Measurements from ENCODE around the gene SLC22A23.

The SLC22A23 gene

DNA sequence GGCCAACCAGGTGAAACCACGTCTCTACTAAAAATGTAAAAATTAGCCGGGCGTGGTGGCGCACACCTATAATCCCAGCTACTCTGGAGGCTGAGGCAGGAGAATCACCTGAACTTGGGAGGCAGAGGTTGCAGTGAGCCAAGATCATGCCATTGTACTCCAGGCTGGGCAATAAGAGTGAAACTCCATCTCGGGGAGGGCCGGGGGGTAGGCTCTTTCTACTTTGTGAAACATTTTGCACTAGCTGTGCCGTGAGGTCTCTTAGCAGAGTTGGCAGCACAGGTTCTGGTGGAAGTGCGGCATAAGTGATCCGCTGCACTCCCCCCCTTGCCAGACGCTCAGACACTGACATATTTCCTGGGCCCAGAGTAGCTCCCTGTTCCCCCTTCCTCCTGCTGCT, 173.6 kb downstream of the SLC22A23 start:
- no peak for DNase-seq (ENCODE audit: low read depth)

DNA sequence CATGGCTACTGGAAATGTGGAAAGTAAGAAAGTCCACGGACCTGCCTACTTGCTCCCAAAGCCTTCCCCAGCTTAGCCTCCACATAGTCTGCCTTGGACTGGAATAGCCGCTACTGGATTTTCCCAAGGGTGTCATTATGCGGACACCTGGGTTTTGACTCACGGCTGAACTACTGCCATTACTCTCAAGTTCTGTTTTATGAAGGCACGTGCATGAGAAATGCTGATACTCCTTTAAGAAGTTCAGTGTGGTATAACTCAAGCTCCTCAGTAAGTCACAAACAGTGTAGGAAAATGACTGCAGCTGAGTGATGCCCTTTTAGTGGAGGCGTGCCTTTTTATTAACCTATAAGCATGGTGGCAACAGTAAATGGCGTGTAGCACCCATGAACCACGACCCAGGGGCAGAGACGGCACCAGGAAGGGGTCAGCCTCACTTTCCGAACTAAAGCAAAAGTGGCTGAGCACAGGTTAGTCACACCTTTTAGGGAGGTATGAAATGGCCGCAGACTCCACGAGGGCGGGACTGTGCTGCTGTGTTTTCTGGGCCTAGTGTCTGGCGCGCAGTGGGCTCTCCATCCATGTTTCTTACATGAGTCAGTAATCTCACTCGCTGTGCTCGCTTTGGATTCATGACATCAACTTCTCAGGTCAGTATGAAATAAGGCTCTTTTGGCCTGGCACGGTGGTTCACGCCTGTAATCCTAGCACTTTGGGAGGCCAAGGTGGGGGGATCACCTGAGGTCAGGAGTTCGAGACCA, 174.2 kb downstream of the SLC22A23 start:
- DNase-seq (ENCODE audit: low read depth): no peak

DNA sequence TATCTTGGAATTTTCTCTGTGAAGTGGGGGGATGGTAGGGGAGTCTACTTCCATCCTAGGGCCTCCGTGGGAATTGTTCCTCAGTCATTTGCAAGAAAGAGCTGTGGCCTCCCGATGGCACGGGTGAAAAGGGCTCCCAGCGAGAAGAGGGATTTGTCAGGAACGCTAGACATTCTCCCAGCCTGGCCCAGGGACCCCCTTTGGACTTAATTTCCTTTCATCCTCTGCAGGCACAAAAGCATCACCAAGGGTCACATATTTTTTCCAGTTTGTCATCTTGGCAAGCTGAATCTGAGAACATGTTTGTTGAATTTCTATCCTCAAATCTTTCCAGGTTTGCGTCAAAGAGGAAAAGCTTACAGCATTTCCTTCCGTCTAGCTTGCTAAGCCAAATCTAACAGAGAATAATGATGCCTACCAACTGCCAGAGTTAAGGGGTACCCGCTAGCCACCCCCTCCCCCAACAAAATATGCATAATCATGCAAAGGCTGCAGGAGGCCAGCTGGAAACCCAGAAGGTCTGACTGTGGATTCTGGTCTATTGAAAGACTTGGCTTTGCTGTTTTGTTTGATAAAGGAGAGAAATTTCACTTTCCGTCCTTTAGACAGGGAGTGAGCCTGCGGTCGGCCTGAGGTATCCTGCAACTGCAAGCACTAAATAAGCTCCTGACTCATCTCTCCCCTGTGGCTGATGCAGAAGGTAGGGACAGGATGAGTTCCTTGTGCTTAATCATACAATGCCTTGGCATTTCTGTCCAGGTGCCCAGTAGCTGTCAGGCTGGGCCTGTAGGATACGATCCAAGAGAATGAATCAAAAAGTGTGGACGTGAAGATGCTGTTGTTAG, 175.0 kb downstream of the SLC22A23 start:
- peak; percentile 76 for DNase-seq (ENCODE audit: low read depth)

- DNase-seq (ENCODE audit: low read depth): no peak
Observed at GRCh38 chr6:3280866-3281465, 175.9 kb downstream of the SLC22A23 start.

DNA sequence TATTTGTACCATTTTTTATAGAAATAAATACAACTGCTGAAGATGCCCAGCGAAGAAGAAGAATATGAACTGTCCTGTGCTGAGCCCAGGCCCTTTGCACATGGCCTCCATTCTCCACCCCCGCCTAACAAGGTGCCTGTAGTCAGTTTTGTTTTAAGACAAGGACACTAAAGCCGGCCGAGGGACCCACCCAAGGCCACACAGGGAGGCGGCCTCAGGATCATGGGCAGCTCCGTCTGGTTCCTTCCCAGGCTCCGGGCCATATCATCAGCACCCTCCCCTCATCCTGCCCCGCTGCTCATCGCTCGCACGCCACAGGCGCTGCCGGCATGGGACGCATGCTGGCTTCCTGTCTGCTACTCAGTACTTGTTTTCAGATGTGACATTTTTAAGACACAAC, 176.8 kb downstream of the SLC22A23 start:
- DNase-seq (ENCODE audit: low read depth): no peak

DNA sequence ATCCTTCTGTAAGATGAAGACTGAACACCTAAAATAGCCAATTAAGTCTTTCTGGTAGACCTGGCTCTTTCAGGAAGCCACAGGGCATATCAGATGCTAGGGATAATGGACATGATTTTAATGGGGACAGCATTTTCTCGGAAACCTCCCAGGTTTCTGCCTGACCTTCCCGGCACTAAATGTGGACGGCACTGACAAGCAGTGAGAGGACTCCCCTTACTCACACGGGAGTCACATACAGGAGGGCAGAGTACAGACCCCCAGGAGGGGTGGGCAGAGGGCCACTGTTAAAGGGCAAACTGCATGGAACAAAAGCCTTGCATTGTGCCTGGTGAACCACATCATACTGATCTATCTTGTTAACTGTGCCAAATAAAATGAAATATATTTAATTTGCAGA, 178.2 kb downstream of the SLC22A23 start:
- no peak for DNase-seq (ENCODE audit: low read depth)

- DNase-seq (ENCODE audit: low read depth): no peak
Observed at GRCh38 chr6:3277851-3278416, 178.9 kb downstream of the SLC22A23 start.

DNA sequence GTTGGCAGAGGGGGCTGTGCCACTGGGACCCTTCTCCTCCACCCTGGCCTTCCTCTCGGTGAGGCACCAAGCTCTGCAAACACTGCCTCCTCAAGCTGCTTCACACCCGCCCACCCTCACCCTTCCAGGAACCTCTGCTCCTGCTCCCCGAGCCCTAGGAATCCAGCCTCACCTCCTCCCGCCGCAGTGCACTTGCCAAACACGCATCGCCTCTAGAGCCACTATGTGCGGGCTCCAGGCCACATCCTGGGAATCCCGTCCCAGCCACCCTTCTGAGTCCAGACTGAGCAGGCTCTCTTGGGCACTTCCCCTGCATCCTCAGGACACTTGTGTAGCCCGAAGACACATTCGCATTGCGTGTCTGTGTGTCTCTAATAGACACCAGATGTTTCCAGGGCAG, 179.6 kb downstream of the SLC22A23 start:
- DNase-seq (ENCODE audit: low read depth): no peak

DNA sequence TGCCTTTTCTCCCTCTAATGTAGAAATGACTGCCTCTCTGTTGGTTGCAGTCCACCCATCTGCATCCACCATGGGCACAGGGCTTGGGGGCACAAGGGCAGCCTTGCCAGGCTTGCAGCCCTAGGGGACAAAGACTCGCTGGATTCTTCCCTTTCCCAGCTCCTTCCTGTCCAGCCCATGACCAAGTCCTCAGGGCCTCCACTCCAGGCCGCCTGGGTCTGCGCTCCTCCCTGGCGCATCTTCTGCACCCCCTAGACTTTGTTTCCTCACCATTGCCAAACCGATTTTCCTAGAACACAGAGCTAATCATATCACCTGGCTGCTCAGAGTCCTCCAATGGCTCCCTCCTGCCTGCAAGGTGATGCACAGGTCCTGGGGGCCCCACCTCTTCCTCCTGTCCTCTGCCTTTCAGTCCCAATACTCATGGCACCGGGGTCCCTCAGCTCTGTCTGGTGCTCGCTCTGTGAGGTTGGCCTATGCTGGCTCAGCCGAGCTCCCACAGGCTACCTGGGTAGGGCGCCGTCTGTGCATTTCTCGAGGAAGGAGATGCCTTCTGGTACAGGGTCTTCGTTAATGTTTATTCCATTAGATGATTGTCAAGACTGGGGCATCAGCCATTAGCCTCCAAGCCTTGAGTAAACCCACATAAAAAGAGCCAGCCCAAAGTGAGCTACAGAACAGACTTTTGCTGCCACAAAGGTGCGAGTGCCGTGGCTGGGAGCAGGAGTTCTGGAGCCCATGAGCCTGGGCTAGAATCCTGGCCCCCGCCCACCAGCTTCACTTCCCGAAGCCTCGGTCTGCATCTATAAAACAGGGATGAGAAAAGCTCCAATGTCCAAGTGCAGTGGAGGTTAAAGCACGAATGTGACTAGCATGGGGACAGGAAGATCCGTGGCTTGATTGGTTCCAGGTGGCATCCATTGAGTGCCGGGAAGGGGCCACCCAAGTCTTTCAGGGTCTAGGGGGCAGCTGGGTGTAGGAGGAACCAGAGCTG, 180.4 kb downstream of the SLC22A23 start:
- no peak for DNase-seq (ENCODE audit: low read depth)

- no peak for DNase-seq (ENCODE audit: low read depth)
Observed at GRCh38 chr6:3273707-3274521, 182.9 kb downstream of the SLC22A23 start.

DNA sequence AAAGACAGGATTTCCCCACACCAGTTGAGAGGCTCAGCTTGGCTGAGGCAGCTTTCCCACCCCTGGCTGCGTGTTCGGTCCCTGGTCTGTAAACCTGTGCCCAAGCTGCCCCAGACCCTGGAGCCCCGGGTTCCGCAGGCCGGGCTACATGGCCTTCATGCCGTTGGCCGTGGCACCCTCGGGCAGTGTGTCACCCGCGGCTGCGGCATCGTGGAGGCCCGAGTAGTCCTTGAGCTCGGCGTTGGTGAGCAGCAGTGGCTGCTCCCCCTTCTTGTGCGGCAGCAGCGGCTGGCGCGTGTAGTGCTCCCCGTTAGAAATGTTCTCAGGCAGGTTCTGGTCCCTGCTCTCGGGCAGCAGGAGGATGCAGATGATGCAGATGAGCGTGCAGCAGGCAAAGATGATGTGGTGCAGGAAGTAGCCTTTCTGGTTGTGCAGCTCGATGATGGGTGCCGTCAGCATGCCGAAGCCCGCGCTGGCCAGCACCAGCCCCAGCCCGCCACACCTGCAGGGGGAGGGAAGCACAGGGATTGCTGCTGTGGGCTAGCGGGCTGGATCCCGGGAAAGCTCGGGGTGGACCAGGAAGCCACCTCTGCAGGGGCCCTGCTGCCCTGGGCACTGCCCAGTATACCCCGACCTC, 183.8 kb downstream of the SLC22A23 start:
- DNase-seq (ENCODE audit: low read depth): no peak

GRCh38 chr6:3271756-3272155, 185.1 kb downstream of the SLC22A23 start:
- DNase-seq (ENCODE audit: low read depth): no peak

GRCh38 chr6:3270258-3270657, 186.6 kb downstream of the SLC22A23 start:
- no peak for DNase-seq (ENCODE audit: low read depth)

- no peak for DNase-seq (ENCODE audit: low read depth)
Observed at GRCh38 chr6:3269281-3269975, 187.4 kb downstream of the SLC22A23 start.

GRCh38 chr6:3268680-3269079, 188.2 kb downstream of the SLC22A23 start:
- no peak for DNase-seq (ENCODE audit: low read depth)

DNA sequence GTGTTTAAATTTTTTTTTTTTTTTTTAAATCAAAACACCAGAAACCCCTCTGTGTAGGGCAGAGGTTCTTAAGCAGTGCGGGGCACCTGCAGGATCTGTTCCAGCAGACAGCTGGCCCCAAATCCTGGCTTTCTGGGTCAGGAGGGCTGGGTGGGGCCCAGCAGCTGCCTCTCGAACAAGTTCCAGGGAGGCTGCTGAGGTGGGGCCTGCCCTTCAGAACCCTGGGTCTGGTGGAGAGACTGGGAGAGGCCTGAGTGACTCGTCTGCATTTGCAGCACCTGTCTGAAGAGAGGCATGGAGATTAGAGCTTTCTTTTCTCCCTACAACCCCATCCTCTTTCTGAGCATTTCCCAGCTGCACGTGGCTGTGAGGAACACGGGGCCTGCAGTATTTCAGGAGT, 189.7 kb downstream of the SLC22A23 start:
- no peak for DNase-seq (ENCODE audit: low read depth)

DNA sequence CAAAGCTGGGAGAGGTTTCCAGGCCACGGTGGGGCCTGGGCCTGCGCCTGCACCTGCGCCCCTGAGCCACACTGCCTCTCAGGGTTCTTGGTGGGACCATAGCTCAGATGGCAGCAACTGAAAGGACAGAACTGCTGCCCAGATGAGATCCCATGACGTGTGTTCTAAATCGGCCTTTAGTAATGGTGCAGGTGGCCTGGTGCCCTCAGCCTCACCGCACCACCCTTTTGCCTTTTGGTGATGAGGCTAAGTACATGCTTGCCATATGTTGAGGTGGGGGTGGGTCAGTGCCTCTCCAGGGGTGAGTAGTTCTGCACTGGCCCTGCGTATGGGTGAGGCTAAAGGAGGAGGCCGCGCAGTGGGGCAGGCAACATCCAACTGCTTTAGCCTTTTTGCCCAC, 190.7 kb downstream of the SLC22A23 start:
- no peak for DNase-seq (ENCODE audit: low read depth)

DNA sequence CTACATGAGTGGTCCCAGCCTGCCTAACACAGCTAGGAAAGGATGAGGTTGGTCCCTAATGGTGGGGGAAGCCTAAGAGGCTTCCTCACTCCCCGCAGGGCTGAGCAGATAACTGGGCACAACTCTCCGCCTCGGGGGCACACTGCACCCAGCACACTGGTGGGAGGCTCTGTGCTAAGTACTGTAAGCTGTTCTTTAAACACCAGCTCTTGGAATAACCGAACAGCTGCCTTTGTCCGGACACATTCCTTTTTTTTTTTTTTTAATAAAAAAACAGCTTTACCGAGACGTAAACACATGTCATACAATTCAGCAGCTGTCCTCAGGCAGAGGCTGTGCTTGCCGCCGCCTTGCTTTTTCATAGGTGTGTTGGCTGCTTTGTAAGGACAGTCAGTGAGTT, 191.2 kb downstream of the SLC22A23 start:
- DNase-seq (ENCODE audit: low read depth): no peak

- DNase-seq (ENCODE audit: low read depth): no peak
Observed at GRCh38 chr6:3264356-3264755, 192.5 kb downstream of the SLC22A23 start.
